Mesendoderm (in vitro differentiated cells): ENCODE results near the gene HDAC4.

Source experiments
- DNase-seq: peaks from one replicate; pipeline ENCODE4 v3.0.0; 2013
- H2AK5ac ChIP-seq: 2 replicates; pipeline ENCODE4 v1.6.1; 2013; ENCODE audit warnings: low read length, inconsistent platforms
- H2BK120ac ChIP-seq: 2 replicates; pipeline ENCODE4 v1.6.1; 2013; ENCODE audit warnings: low read depth, mild to moderate bottlenecking, low read length, moderate library complexity, mixed read lengths
- H2BK15ac ChIP-seq: replicated peaks from 2 replicates; pipeline ENCODE4 v1.6.1; 2013; ENCODE audit warnings: low read depth, mild to moderate bottlenecking, moderate library complexity
- H2BK5ac ChIP-seq: 2 replicates; pipeline ENCODE4 v1.6.1; 2013; ENCODE audit warnings: low read length, inconsistent platforms
- H3K18ac ChIP-seq: 2 replicates; pipeline ENCODE4 v1.6.1; 2013; ENCODE audit warnings: mild to moderate bottlenecking, low read length, mixed read lengths
- H3K23ac ChIP-seq: one replicate; pipeline ENCODE4 v1.6.1; 2013; ENCODE audit warnings: low read length
- H3K27ac ChIP-seq: 2 replicates; pipeline ENCODE4 v1.5.1; 2013; ENCODE audit warnings: low read depth, mild to moderate bottlenecking, inconsistent platforms, low read length, moderate library complexity
- H3K27me3 ChIP-seq: 2 replicates; pipeline ENCODE4 v1.6.1; 2013; ENCODE audit warnings: low read length, control low read depth, mild to moderate bottlenecking, inconsistent platforms; ENCODE audit not compliant: insufficient read depth, poor library complexity
- H3K36me3 ChIP-seq: 2 replicates; pipeline ENCODE4 v1.6.1; 2013; ENCODE audit warnings: low read length, inconsistent platforms; ENCODE audit not compliant: control insufficient read depth, insufficient read depth
- H3K4ac ChIP-seq: one replicate; pipeline ENCODE4 v1.6.1; 2013; ENCODE audit warnings: low read depth, mild to moderate bottlenecking, low read length, moderate library complexity
- H3K4me1 ChIP-seq: 2 replicates; pipeline ENCODE4 v1.6.1; 2013; ENCODE audit warnings: low read depth, low read length, inconsistent platforms; ENCODE audit not compliant: control insufficient read depth
- H3K4me2 ChIP-seq: 2 replicates; pipeline ENCODE4 v1.6.1; 2013; ENCODE audit warnings: low read length
- H3K4me3 ChIP-seq: 2 replicates; pipeline ENCODE4 v1.5.1; 2013; ENCODE audit warnings: mild to moderate bottlenecking, low read length
- H3K56ac ChIP-seq: one replicate; pipeline ENCODE4 v1.6.1; 2013; ENCODE audit warnings: low read length
- H3K79me1 ChIP-seq: 2 replicates; pipeline ENCODE4 v1.6.1; 2013; ENCODE audit warnings: low read length, inconsistent platforms
- H3K79me2 ChIP-seq: 2 replicates; pipeline ENCODE4 v1.6.1; 2013; ENCODE audit warnings: mild to moderate bottlenecking, low read length; ENCODE audit not compliant: control insufficient read depth, insufficient read depth
- H3K9ac ChIP-seq: 2 replicates; pipeline ENCODE4 v1.6.1; 2013; ENCODE audit warnings: low read length, inconsistent platforms
- H4K5ac ChIP-seq: one replicate; pipeline ENCODE4 v1.6.1; 2013; ENCODE audit warnings: low read length
- H4K8ac ChIP-seq: one replicate; pipeline ENCODE4 v1.6.1; 2013; ENCODE audit warnings: low read depth, mild to moderate bottlenecking, control low read depth, low read length, moderate library complexity
- WGBS: extraction: QIAGEN DNeasy Blood & Tissue Kit; methylation state at CpG from one replicate; pipeline ENCODE4 v1.1.7; 2013; ENCODE audit warnings: low lambda C conversion rate, missing lambda C conversion rate; ENCODE audit not compliant: insufficient coverage; ENCODE audit errors: extremely low coverage; 5-methylcytosine and 5-hydroxymethylcytosine counted together

The HDAC4 gene

DNA sequence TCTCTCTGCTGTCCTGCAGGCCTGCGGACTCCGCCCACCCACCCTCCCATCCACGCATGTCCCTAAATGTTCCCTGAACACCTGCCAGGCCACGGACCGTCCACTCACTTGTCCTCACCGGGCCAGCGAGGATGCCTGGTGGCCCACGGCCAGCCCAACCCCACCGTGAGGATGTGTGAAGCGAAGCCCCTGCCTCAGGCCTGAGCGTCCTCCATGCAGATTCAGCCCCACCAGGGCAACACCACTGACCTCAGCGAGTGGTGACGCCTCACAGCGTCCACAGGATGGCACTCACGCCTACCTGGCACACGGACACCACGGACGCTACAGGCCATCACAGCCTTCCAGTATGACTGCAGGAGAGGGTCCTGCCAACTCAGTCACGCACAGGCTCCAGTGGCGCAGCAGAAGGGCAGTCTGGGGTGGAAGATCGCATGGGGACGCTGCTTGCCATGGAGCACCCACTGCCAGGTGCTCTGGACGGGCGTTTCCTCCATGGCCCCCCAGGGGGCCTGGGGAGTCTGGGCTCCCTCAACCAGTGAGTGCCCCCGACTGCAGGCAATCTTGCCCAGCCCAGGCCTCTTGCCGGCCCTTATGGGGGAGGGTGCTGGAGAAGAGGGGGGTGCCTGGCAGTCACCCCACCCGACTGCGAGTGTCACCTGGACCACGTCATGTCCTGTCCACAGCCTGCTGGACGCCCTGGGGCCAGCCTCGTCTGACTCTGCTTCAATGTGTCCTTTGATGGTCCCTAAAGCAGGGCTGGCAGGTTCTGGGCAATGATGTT lies 25.4 kb downstream of the HDAC4 start:
- no peaks in the 10 kb centered on the region for H3K4me1 ChIP-seq

GRCh38 chr2:239374896-239375277 lies 25.9 kb downstream of the HDAC4 start:
- Histone ChIP-seq H2BK120ac (no peak overlapping the region), H3K27me3 (no peaks in the 10 kb centered on the region), H2BK15ac (no peak overlapping the region), H2AK5ac (no peak overlapping the region), H3K4me1 (no peaks in the 10 kb centered on the region), H3K56ac (no peak overlapping the region), H3K27ac (no peak overlapping the region), H3K79me1 (peaks cover 16% of the 10 kb centered on the region), H4K5ac (no peak overlapping the region), H3K18ac (no peak overlapping the region), H3K23ac (no peak overlapping the region), H4K8ac (no peak overlapping the region), H2BK5ac (no peak overlapping the region), H3K79me2 (peaks cover 21% of the 10 kb centered on the region), H3K4me3 (no peak overlapping the region), H3K4me2 (no peak overlapping the region), H3K36me3 (no peaks in the 10 kb centered on the region), H3K9ac (no peak overlapping the region), H3K4ac (no peak overlapping the region)
- WGBS = no CpG with 5 or more reads among the region's 13 CpGs
- no peak for DNase-seq

More for the DNA sequence above, 25.4 kb downstream of the HDAC4 start:
- no peak overlapping the region for H3K18ac ChIP-seq
- peaks cover 21% of the 10 kb centered on the region for H3K79me2 ChIP-seq
- no peak overlapping the region for H3K4ac ChIP-seq
- no peak overlapping the region for H3K23ac ChIP-seq
- no peak overlapping the region for H2BK120ac ChIP-seq
- DNase-seq = peak; percentile 34
- no peaks in the 10 kb centered on the region for H3K27me3 ChIP-seq
- no peak overlapping the region for H3K56ac ChIP-seq
- no peak overlapping the region for H2AK5ac ChIP-seq
- H4K8ac ChIP-seq = no peak overlapping the region
- no peak overlapping the region for H3K4me3 ChIP-seq
- no peak overlapping the region for H2BK15ac ChIP-seq
- no peak overlapping the region for H3K4me2 ChIP-seq
- no peak overlapping the region for H4K5ac ChIP-seq
- H3K27ac ChIP-seq = no peak overlapping the region
- H3K79me1 ChIP-seq = peaks cover 17% of the 10 kb centered on the region
- H2BK5ac ChIP-seq = no peak overlapping the region
- H3K9ac ChIP-seq = no peak overlapping the region
- no CpG with 5 or more reads among the region's 31 CpGs for WGBS
- no peaks in the 10 kb centered on the region for H3K36me3 ChIP-seq

GRCh38 chr2:239372835-239373234 lies 28.0 kb downstream of the HDAC4 start:
- no peak overlapping the region for H3K56ac ChIP-seq
- DNase-seq = no peak
- H2BK15ac ChIP-seq = no peak overlapping the region
- H3K79me2 ChIP-seq = peaks cover 16% of the 10 kb centered on the region
- no peak overlapping the region for H3K4me3 ChIP-seq
- H3K23ac ChIP-seq = no peak overlapping the region
- H3K27me3 ChIP-seq = no peaks in the 10 kb centered on the region
- no peak overlapping the region for H2AK5ac ChIP-seq
- no peaks in the 10 kb centered on the region for H3K36me3 ChIP-seq
- H4K5ac ChIP-seq = no peak overlapping the region
- H3K9ac ChIP-seq = no peak overlapping the region
- no CpG with 5 or more reads among the region's 13 CpGs for WGBS
- no peak overlapping the region for H4K8ac ChIP-seq
- H3K18ac ChIP-seq = no peak overlapping the region
- H3K4me2 ChIP-seq = no peak overlapping the region
- no peaks in the 10 kb centered on the region for H3K4me1 ChIP-seq
- H2BK5ac ChIP-seq = no peak overlapping the region
- no peak overlapping the region for H3K4ac ChIP-seq
- H3K79me1 ChIP-seq = peaks cover 13% of the 10 kb centered on the region
- no peak overlapping the region for H2BK120ac ChIP-seq
- H3K27ac ChIP-seq = no peak overlapping the region

DNA sequence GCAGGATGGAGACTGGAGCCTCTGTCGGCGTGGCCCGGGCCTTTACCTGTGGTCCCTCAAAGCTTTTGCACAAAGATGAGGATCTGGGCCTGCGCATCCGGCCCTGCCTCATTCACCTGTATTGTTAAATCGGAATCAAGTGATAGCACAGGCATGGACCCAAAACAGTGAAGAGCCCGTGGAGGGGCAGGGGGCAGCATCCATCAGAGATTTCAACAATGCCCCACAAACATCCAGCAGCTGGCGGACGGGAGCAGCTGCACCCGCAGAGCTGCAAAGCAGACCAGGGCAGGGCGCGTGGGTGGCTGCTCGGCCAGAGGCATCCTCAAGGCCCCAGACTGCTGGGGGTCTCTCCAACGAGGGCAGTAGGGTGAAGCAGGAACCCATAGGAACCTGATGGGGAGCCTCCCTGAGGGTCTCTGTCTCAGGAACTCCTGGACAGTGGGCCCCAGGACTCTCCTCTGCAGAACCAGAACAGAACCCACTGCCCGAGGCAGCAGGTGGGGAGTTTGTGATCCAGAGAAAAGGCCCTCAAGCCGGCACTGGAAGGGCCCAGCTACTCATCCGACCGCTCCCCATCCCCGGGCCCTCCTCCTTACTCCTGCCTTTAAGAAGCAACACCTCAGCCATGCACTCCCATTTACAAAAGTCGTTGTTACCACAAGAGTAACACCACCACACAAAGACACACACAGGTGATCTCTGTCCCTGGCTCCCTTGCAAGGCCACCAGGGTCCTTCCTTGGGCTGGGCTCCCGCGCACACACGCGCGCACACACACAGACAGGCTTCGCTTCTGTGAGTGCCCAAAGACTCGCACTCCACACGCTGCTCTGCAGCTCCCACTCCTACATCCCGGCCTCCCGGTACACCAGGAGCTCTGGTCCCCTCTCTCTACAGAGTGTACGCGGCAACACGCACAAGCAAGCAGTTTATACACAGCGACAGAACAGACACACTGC lies 28.8 kb downstream of the HDAC4 start:
- Histone ChIP-seq H2BK120ac (no peak overlapping the region), H4K5ac (no peak overlapping the region), H3K23ac (no peak overlapping the region), H3K56ac (no peak overlapping the region), H4K8ac (no peak overlapping the region), H3K27me3 (no peaks in the 10 kb centered on the region), H3K27ac (no peak overlapping the region), H2AK5ac (no peak overlapping the region), H2BK15ac (no peak overlapping the region), H3K79me2 (peaks cover 14% of the 10 kb centered on the region), H2BK5ac (no peak overlapping the region), H3K36me3 (no peaks in the 10 kb centered on the region), H3K4ac (no peak overlapping the region), H3K4me3 (no peak overlapping the region), H3K79me1 (peaks cover 11% of the 10 kb centered on the region), H3K4me2 (no peak overlapping the region), H3K4me1 (no peaks in the 10 kb centered on the region), H3K9ac (no peak overlapping the region), H3K18ac (no peak overlapping the region)
- WGBS = no CpG with 5 or more reads among the region's 34 CpGs
- DNase-seq = no peak

DNA sequence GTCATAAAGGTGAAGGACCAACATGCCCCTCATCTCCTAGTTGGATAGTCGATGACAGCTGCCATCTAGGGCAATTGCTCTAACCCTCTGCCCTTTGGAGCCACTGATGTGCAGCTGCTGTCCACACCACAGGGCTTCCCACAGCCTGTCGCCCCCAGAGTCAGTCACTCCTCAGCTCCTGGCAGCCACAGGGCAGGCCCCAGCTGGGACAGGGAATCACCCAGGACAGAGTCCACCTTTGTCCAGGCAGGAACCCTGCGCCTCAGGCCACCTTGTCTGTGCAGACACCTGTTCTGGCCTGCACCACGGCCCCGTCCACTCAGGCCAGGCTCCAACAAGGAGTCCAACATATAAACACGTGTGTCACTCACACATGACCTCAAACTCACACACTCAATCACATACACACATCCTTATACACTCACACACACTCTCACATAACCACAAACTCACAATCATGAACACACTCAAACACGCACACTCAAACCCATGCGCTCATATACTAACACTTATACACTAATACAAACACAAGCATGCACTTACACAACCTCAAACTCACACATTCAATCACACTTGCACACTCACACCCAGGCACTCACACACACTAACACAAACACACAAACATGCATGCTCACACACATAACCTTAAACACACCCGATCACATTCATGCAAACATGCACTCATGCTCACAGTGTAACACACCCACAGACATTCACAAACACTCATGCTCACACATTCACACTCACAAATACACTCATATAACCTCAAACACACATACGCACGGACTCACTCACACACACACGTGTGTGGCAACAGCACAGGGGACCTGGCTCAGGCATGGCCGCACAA lies 29.7 kb downstream of the HDAC4 start:
- WGBS = 100% methylated on average over 4 of the region's 13 CpGs
- Histone ChIP-seq H3K79me1 (peaks cover 12% of the 10 kb centered on the region), H2BK120ac (no peak overlapping the region), H4K5ac (no peak overlapping the region), H4K8ac (no peak overlapping the region), H3K23ac (no peak overlapping the region), H3K4ac (no peak overlapping the region), H3K4me3 (no peak overlapping the region), H2AK5ac (no peak overlapping the region), H3K18ac (no peak overlapping the region), H3K4me2 (no peak overlapping the region), H2BK5ac (no peak overlapping the region), H3K9ac (no peak overlapping the region), H3K56ac (no peak overlapping the region), H2BK15ac (no peak overlapping the region), H3K27ac (no peak overlapping the region), H3K27me3 (no peaks in the 10 kb centered on the region), H3K79me2 (peaks cover 12% of the 10 kb centered on the region), H3K36me3 (no peaks in the 10 kb centered on the region), H3K4me1 (no peaks in the 10 kb centered on the region)
- no peak for DNase-seq
